IMR-90 (cell line): ENCODE measurements around the gene RAPGEF2. TPM values are rescaled to one million over a fixed set of nuclear protein-coding genes. Genes with fewer than 3 reads are reported as not detected.

ENCODE experiments used
- ATAC-seq: fragments of 200-7000 bp; cut with Tn5 transposase; 2 replicates; pipeline ENCODE4 v1.9.1; 2020; ENCODE audit warnings: low read depth, mild to moderate bottlenecking, moderate library complexity
- BruUV-seq: library from RNA; stranded (reverse); fragments of 400-500 nt; replicated peaks from 2 replicates; lab custom pipeline; 2021; lab: Mats Ljungman, UMichigan
- CTCF ChIA-PET: fragments of 300-600 bp; formaldehyde crosslinking; extraction: SDS; loops from one replicate; lab custom pipeline; 2021; ENCODE audit warnings: antibody characterized with exemption; lab: Yijun Ruan, JAX
- POLR2A ChIA-PET: fragments of 300-600 bp; sonication (Branson Sonifier 250); formaldehyde crosslinking; loops from one replicate; lab custom pipeline; 2022; ENCODE audit warnings: antibody characterized with exemption; ENCODE audit not compliant: unreplicated experiment; lab: Charles Lee
- DNase-seq: peaks from one replicate; pipeline ENCODE4 v3.0.0; 2013
- H2AFZ ChIP-seq: replicated peaks from 2 replicates; pipeline ENCODE3; 2013; ENCODE audit warnings: low read length, mild to moderate bottlenecking; ENCODE audit not compliant: poor library complexity
- H2AK5ac ChIP-seq: 2 replicates; pipeline ENCODE4 v1.6.1; 2013; ENCODE audit warnings: low read depth, low read length, inconsistent platforms
- H2AK9ac ChIP-seq: replicated peaks from 2 replicates; pipeline ENCODE3; 2013; ENCODE audit warnings: mild to moderate bottlenecking, low read depth, low read length, moderate library complexity; ENCODE audit not compliant: poor library complexity
- H2BK120ac ChIP-seq: 2 replicates; pipeline ENCODE4 v1.6.1; 2013; ENCODE audit warnings: low read depth, low read length, inconsistent platforms
- H2BK15ac ChIP-seq: 3 replicates; pipeline ENCODE4 v1.6.1; 2013; ENCODE audit warnings: low read depth, low read length, inconsistent platforms
- H2BK20ac ChIP-seq: 2 replicates; pipeline ENCODE4 v1.6.1; 2013; ENCODE audit warnings: low read depth, mild to moderate bottlenecking, inconsistent platforms, low read length, moderate library complexity
- H2BK5ac ChIP-seq: 2 replicates; pipeline ENCODE4 v1.6.1; 2013; ENCODE audit warnings: mild to moderate bottlenecking, low read depth, low read length, inconsistent platforms; ENCODE audit not compliant: poor library complexity, severe bottlenecking
- H3K14ac ChIP-seq: replicated peaks from 2 replicates; pipeline ENCODE4 v1.6.1; 2013; ENCODE audit warnings: low read depth, low read length, inconsistent platforms
- H3K18ac ChIP-seq: 2 replicates; pipeline ENCODE4 v1.6.1; 2013; ENCODE audit warnings: low read depth, low read length, control low read depth
- H3K23ac ChIP-seq: 2 replicates; pipeline ENCODE4 v1.6.1; 2013; ENCODE audit warnings: low read depth, low read length, inconsistent platforms
- H3K27ac ChIP-seq: 2 replicates; pipeline ENCODE4 v1.5.1; 2013; ENCODE audit warnings: mild to moderate bottlenecking, control low read depth, low read length; ENCODE audit not compliant: insufficient read depth
- H3K27me3 ChIP-seq: 2 replicates; pipeline ENCODE4 v1.6.1; 2013; ENCODE audit warnings: low read length; ENCODE audit not compliant: control insufficient read depth, insufficient read depth
- H3K36me3 ChIP-seq: 2 replicates; pipeline ENCODE4 v1.6.1; 2013; ENCODE audit warnings: low read length, mixed read lengths; ENCODE audit not compliant: control insufficient read depth, insufficient read depth
- H3K4ac ChIP-seq: 2 replicates; pipeline ENCODE4 v1.6.1; 2013; ENCODE audit warnings: low read depth, low read length, inconsistent platforms
- H3K4me1 ChIP-seq: 2 replicates; pipeline ENCODE4 v1.6.1; 2013; ENCODE audit warnings: low read length, mixed read lengths; ENCODE audit not compliant: control insufficient read depth, insufficient read depth
- H3K4me2 ChIP-seq: 2 replicates; pipeline ENCODE4 v1.6.1; 2013; ENCODE audit warnings: low read depth, mild to moderate bottlenecking, control low read depth, low read length, moderate library complexity
- H3K4me3 ChIP-seq: 2 replicates; pipeline ENCODE4 v1.5.1; 2013; ENCODE audit warnings: low read depth, mild to moderate bottlenecking, control low read depth, low read length, moderate library complexity; ENCODE audit not compliant: insufficient read depth
- H3K56ac ChIP-seq: 2 replicates; pipeline ENCODE4 v1.6.1; 2013; ENCODE audit warnings: low read length, inconsistent platforms; ENCODE audit not compliant: insufficient read depth; ENCODE audit errors: extremely low read depth
- H3K79me1 ChIP-seq, 2 experiments: 2 replicates each; pipeline ENCODE4 v1.6.1; 2013; ENCODE audit warnings: low read length in 2 of 2, inconsistent platforms in 1 of 2, low read depth in 1 of 2
- H3K9ac ChIP-seq: 2 replicates; pipeline ENCODE4 v1.6.1; 2013; ENCODE audit warnings: low read depth, low read length, control low read depth
- H3K9me1 ChIP-seq: 2 replicates; pipeline ENCODE4 v1.6.1; 2013; ENCODE audit warnings: low read length, inconsistent platforms; ENCODE audit not compliant: insufficient read depth
- H3K9me3 ChIP-seq: 2 replicates; pipeline ENCODE4 v1.6.1; 2013; ENCODE audit warnings: low read length; ENCODE audit not compliant: control insufficient read depth, insufficient read depth
- H4K20me1 ChIP-seq: 2 replicates; pipeline ENCODE4 v1.6.1; 2013; ENCODE audit warnings: low read length, inconsistent platforms; ENCODE audit not compliant: insufficient read depth
- H4K5ac ChIP-seq: 2 replicates; pipeline ENCODE4 v1.6.1; 2013; ENCODE audit warnings: mild to moderate bottlenecking, low read depth, low read length, control low read depth
- H4K8ac ChIP-seq, 2 experiments: 2 replicates each; pipeline ENCODE4 v1.6.1; 2013; ENCODE audit warnings: low read depth in 2 of 2, low read length in 2 of 2, control low read depth in 1 of 2, inconsistent platforms in 1 of 2
- H4K91ac ChIP-seq: 2 replicates; pipeline ENCODE4 v1.6.1; 2013; ENCODE audit warnings: low read depth, low read length, inconsistent platforms; ENCODE audit not compliant: insufficient read depth
- CEBPB ChIP-seq: IDR thresholded peaks from 2 replicates; pipeline ENCODE4 v1.6.1; 2012; ENCODE audit warnings: low read depth, low read length, improper control_type of control experiment
- CHD1 ChIP-seq: IDR thresholded peaks from 2 replicates; pipeline ENCODE4 v1.6.1; 2012; ENCODE audit warnings: low read depth, low read length, improper control_type of control experiment
- CTCF ChIP-seq: conservative IDR thresholded peaks from 2 replicates; pipeline ENCODE4 v1.5.1; 2012; ENCODE audit warnings: mild to moderate bottlenecking, low read depth, low read length, improper control_type of control experiment
- ELK1 ChIP-seq: fragments of 150-350 bp; IDR thresholded peaks from 2 replicates; pipeline ENCODE4 v1.6.1; 2016; ENCODE audit warnings: low read depth, mild to moderate bottlenecking, low read length, moderate library complexity, borderline replicate concordance
- FOS ChIP-seq: fragments of 150-350 bp; IDR thresholded peaks from 2 replicates; pipeline ENCODE4 v1.6.1; 2016; ENCODE audit warnings: low read depth, low read length
- MAFK ChIP-seq: IDR thresholded peaks from 2 replicates; pipeline ENCODE4 v1.6.1; 2012; ENCODE audit warnings: low read depth, low read length, improper control_type of control experiment
- MAZ ChIP-seq: IDR thresholded peaks from 2 replicates; pipeline ENCODE4 v1.6.1; 2012; ENCODE audit warnings: low read depth, mild to moderate bottlenecking, low read length, improper control_type of control experiment, moderate library complexity, borderline replicate concordance
- MXI1 ChIP-seq: IDR thresholded peaks from 2 replicates; pipeline ENCODE4 v1.6.1; 2012; ENCODE audit warnings: low read depth, mild to moderate bottlenecking, low read length, moderate library complexity, borderline replicate concordance
- NFE2L2 ChIP-seq: fragments of 150-350 bp; IDR thresholded peaks from 2 replicates; pipeline ENCODE4 v1.6.1; 2016; ENCODE audit warnings: low read depth, mild to moderate bottlenecking, low read length
- POLR2A ChIP-seq: IDR thresholded peaks from 2 replicates; pipeline ENCODE4 v1.6.1; 2012; ENCODE audit warnings: mild to moderate bottlenecking, low read depth, low read length
- RAD21 ChIP-seq: IDR thresholded peaks from 2 replicates; pipeline ENCODE4 v1.6.1; 2012; ENCODE audit warnings: low read length, improper control_type of control experiment
- RCOR1 ChIP-seq: IDR thresholded peaks from 2 replicates; pipeline ENCODE4 v1.6.1; 2012; ENCODE audit warnings: mild to moderate bottlenecking, low read length, improper control_type of control experiment; ENCODE audit not compliant: insufficient replicate concordance
- RFX5 ChIP-seq: IDR thresholded peaks from 2 replicates; pipeline ENCODE4 v1.8.0; 2012; ENCODE audit warnings: low read depth, mild to moderate bottlenecking, low read length, moderate library complexity
- SMC3 ChIP-seq: fragments of 150-350 bp; IDR thresholded peaks from 2 replicates; pipeline ENCODE4 v1.6.1; 2016; ENCODE audit warnings: low read depth, mild to moderate bottlenecking, antibody characterized with exemption, low read length, moderate library complexity
- USF2 ChIP-seq: fragments of 150-350 bp; IDR thresholded peaks from 2 replicates; pipeline ENCODE4 v1.6.1; 2017; ENCODE audit warnings: mild to moderate bottlenecking, antibody characterized with exemption, low read length, low read depth
- WGBS, 2 experiments: methylation state at CpG; one replicate each; pipeline versions ENCODE4 v1.1.5 to v1.1.7; 2013; ENCODE audit warnings: missing lambda C conversion rate in 2 of 2; ENCODE audit not compliant: insufficient read length in 1 of 2; ENCODE audit errors: extremely low coverage in 2 of 2; 5-methylcytosine and 5-hydroxymethylcytosine counted together
- dilution Hi-C: fragments of 300-500 bp; cut with HindIII; formaldehyde crosslinking; loops from one replicate; pipeline ENCODE4 v1.14.3; 2018; ENCODE audit warnings: low sequenced_read_pairs; ENCODE audit not compliant: unreplicated experiment
- in situ Hi-C: fragments of 300-500 bp; cut with MboI; formaldehyde crosslinking; loops from 3 replicates; pipeline ENCODE4 v1.14.3; 2019; ENCODE audit warnings: low sequenced_read_pairs, inconsistent platforms, mixed read lengths
- intact Hi-C: fragments of 100-400 bp; cut with micrococcal nuclease; formaldehyde crosslinking; loops from 2 replicates; pipeline ENCODE4 v1.10.0; 2022
- polyA plus RNA-seq, 3 experiments: library from polyadenylated mRNA; depleted of rRNA; stranded (reverse); fragments of >200 nt; gene quantifications; 2 replicates each; pipeline ENCODE4 v1.2.3, GENCODE V29; 2012; ENCODE audit warnings: low replicate concordance in 1 of 3
- total RNA-seq: library from RNA; depleted of rRNA; stranded (reverse); fragments of >200 nt; gene quantifications from 2 replicates; pipeline ENCODE4 v1.2.3, GENCODE V29; 2012

Gene RAPGEF2
- total and polyA plus RNA-seq, 2 of the 4 experiments (the other 2 are of a cell fraction): 27.6 to 109 TPM

GRCh38 chr4:159267869-159268285, 165.0 kb downstream of the RAPGEF2 start:
- Histone ChIP-seq H2BK20ac (peak overlapping the region; percentile 9; the same call in 1 of the 2 replicates), H3K4ac (peak overlapping the region; percentile 65; the same call in 1 of the 2 replicates), H3K56ac (no peak overlapping the region), H3K4me3 (peak overlapping the region; percentile 20; the same call in 1 of the 2 replicates), H4K20me1 (peaks cover 8% of the 10 kb centered on the region; the same call in 1 of the 2 replicates), H4K8ac (peak overlapping the region in 1 of 2 experiments; percentile 59; a peak in 2 of 4 replicates), H2BK15ac (no peak overlapping the region), H2AFZ (no peak overlapping the region), H3K9ac (peak overlapping the region; percentile 64; the same call in 1 of the 2 replicates), H3K79me1 (peaks cover 24 to 66% of the 10 kb centered on the region in 2 experiments), H3K23ac (peak overlapping the region; percentile 80), H3K27ac (peak overlapping the region; percentile 22; the same call in 1 of the 2 replicates), H3K36me3 (0 out of 2 replicates have a peak, but pooled peaks cover 1% of the 10 kb centered on the region), H3K14ac (peak overlapping the region; percentile 45), H3K4me2 (peak overlapping the region; percentile 92), H2BK5ac (peak overlapping the region; percentile 42), H3K27me3 (no peaks in the 10 kb centered on the region), H2AK5ac (no peak overlapping the region), H3K9me3 (no peaks in the 10 kb centered on the region), H3K9me1 (peaks cover 6% of the 10 kb centered on the region), H3K4me1 (peaks cover 14% of the 10 kb centered on the region), H4K5ac (peak overlapping the region; percentile 83; the same call in 1 of the 2 replicates), H2BK120ac (peak overlapping the region; percentile 39; the same call in 1 of the 2 replicates), H2AK9ac (no peak overlapping the region), H3K18ac (peak overlapping the region; percentile 25; the same call in 1 of the 2 replicates), H4K91ac (no peak overlapping the region)
- POLR2A ChIA-PET: interaction anchor here (0.6 kb wide), 2 partner anchors 620 to 1984 kb away, joined by 5 to 6 read pairs; no protein-coding TSS in a partner anchor
- no TSS peak for BruUV-seq
- in situ Hi-C loops: no loop called here
- dilution Hi-C loops: no loop called here
- CTCF ChIA-PET: interaction anchor here (0.6 to 1.3 kb wide), 2 partner anchors 28 to 38 kb away, joined by 3 to 4 read pairs; no protein-coding TSS in a partner anchor
- WGBS, 2 experiments: 40% methylated on average over 1 of the region's 5 CpGs; no CpG with 5 or more reads in 1 of the 2 experiments
- ATAC-seq (no peak), DNase-seq (no peak)
- intact Hi-C loops: loop anchor here (2.0 kb wide), 1 partner anchor 15 kb away; no protein-coding TSS in a partner anchor
- TF ChIP-seq NFE2L2: no peak
- TF ChIP-seq RFX5: no peak
- no peak for TF ChIP-seq MXI1
- no peak for TF ChIP-seq MAZ
- no peak for TF ChIP-seq CTCF
- TF ChIP-seq ELK1: no peak
- TF ChIP-seq FOS: no peak
- TF ChIP-seq CHD1: no peak
- no peak for TF ChIP-seq RCOR1
- no peak for TF ChIP-seq CEBPB
- TF ChIP-seq USF2: no peak
- no peak for TF ChIP-seq RAD21
- TF ChIP-seq SMC3: no peak
- no peak for TF ChIP-seq POLR2A
- TF ChIP-seq MAFK: no peak
